Stimulated activated CD4-positive, alpha-beta T cell treated with anti-CD3 and anti-CD28 coated beads, Interleukin-15, amount 100 ng/mL, for 1 hour (primary cell): ENCODE results near the gene TOMM22.

ENCODE experiments used
- DNase-seq, 2 donors: peaks; one replicate each; pipeline ENCODE4 v3.0.0-alpha.2; 2020; ENCODE audit warnings: low read depth in 1 of 2, low spot score in 1 of 2

The TOMM22 gene

GRCh38 chr22:38696606-38697424 lies 15.1 kb downstream of the TOMM22 start:
- DNase-seq = no peak

- no peak for DNase-seq
Measured at GRCh38 chr22:38697425-38698089, 15.8 kb downstream of the TOMM22 start.

GRCh38 chr22:38698407-38699094 lies 16.8 kb downstream of the TOMM22 start:
- DNase-seq = no peak

- no peak for DNase-seq
Measured at GRCh38 chr22:38699143-38699542, 17.4 kb downstream of the TOMM22 start.

GRCh38 chr22:38699784-38700183 lies 18.0 kb downstream of the TOMM22 start:
- no peak for DNase-seq

GRCh38 chr22:38700270-38700788 lies 18.6 kb downstream of the TOMM22 start:
- DNase-seq = no peak

GRCh38 chr22:38700789-38701628 lies 19.3 kb downstream of the TOMM22 start, which contains the start of gene JOSD1:
JOSD1 (minus strand) TSS chr22:38700943; CDS start chr22:38699987, 956 bp downstream.
- DNase-seq = peak; percentile 94 to 97

GRCh38 chr22:38704654-38705234 lies 23.0 kb downstream of the TOMM22 start:
- no peak for DNase-seq

- DNase-seq = peak; percentile 85 to 95
Measured at GRCh38 chr22:38705235-38706100, 23.7 kb downstream of the TOMM22 start, which contains the start of gene GTPBP1. GTPBP1 (plus strand) TSS chr22:38705944; CDS start chr22:38705956, 12 bp downstream.

GRCh38 chr22:38706101-38706900 lies 24.5 kb downstream of the TOMM22 start:
- DNase-seq = peak in 1 of 2 donors; percentile 23

- no peak for DNase-seq
Measured at GRCh38 chr22:38706901-38707195, 25.1 kb downstream of the TOMM22 start.

GRCh38 chr22:38707346-38707745 lies 25.6 kb downstream of the TOMM22 start:
- no peak for DNase-seq

- no peak for DNase-seq
Measured at GRCh38 chr22:38707984-38708383, 26.2 kb downstream of the TOMM22 start.

- DNase-seq = no peak
Measured at GRCh38 chr22:38709306-38709705, 27.5 kb downstream of the TOMM22 start.

- DNase-seq = no peak
Measured at GRCh38 chr22:38710351-38710750, 28.6 kb downstream of the TOMM22 start.

GRCh38 chr22:38710866-38711265 lies 29.1 kb downstream of the TOMM22 start:
- DNase-seq = no peak

- DNase-seq = no peak
Measured at GRCh38 chr22:38712486-38713207, 30.9 kb downstream of the TOMM22 start.

GRCh38 chr22:38713921-38714320 lies 32.2 kb downstream of the TOMM22 start:
- no peak for DNase-seq
